GM12878 (cell line): ENCODE data around the gene TTYH1. TPM values are rescaled to one million over a fixed set of nuclear protein-coding genes. Genes with fewer than 3 reads are reported as not detected.

Experiments
- ATAC-seq: fragments of 200-7000 bp; cut with Tn5 transposase; 3 replicates; pipeline ENCODE4 v1.9.1; 2020; ENCODE audit warnings: mild to moderate bottlenecking, moderate library complexity
- BruUV-seq: library from RNA; stranded (reverse); fragments of 400-500 nt; replicated peaks from 2 replicates; lab custom pipeline; 2021; lab: Mats Ljungman, UMichigan
- CTCF ChIA-PET: fragments of 300-600 bp; sonication (Branson Sonifier 250); formaldehyde crosslinking; extraction: SDS; loops from one replicate; lab custom pipeline; 2021; ENCODE audit warnings: inconsistent platforms; lab: Yijun Ruan, JAX
- POLR2A ChIA-PET: fragments of 350-600 bp; formaldehyde crosslinking; extraction: SDS; loops from one replicate; lab custom pipeline; 2021; ENCODE audit warnings: inconsistent platforms; lab: Charles Lee
- RAD21 ChIA-PET: fragments of 300-600 bp; sonication (Branson Sonifier 250); formaldehyde crosslinking; loops from one replicate; lab custom pipeline; 2023; ENCODE audit warnings: antibody characterized with exemption; ENCODE audit not compliant: unreplicated experiment; lab: Charles Lee
- SMC1A ChIA-PET: fragments of 300-600 bp; sonication (Branson Sonifier 250); formaldehyde crosslinking; loops from one replicate; lab custom pipeline; 2023; ENCODE audit not compliant: unreplicated experiment, uncharacterized antibody; lab: Charles Lee
- DNase-seq: peaks from one replicate; pipeline ENCODE4 v3.0.0-alpha.2; 2011; ENCODE audit warnings: low read depth, low spot score
- FAIRE-seq: peaks from 3 replicates; lab custom pipeline; 2011; peaks lifted over from hg19 to GRCh38; lab: Jason Lieb, UNC
- H2AFZ ChIP-seq: 2 replicates; pipeline ENCODE4 v1.6.0; 2011; ENCODE audit warnings: low read depth, low read length, control low read depth; ENCODE audit not compliant: control insufficient read depth
- H3K27ac ChIP-seq: 2 replicates; pipeline ENCODE4 v1.5.1; 2011; ENCODE audit warnings: control low read depth; ENCODE audit not compliant: control insufficient read depth, insufficient read depth
- H3K27me3 ChIP-seq, 2 experiments: replicated peaks in 1 of 2; 2 replicates each; pipeline versions ENCODE4 v1.6.0 to v1.6.1; 2011; ENCODE audit warnings: low read length in 1 of 2; ENCODE audit not compliant: control insufficient read depth in 2 of 2, insufficient read depth in 2 of 2
- H3K36me3 ChIP-seq, 2 experiments: 2 replicates each; pipeline ENCODE4 v1.5.1; 2011; ENCODE audit warnings: low read length in 1 of 2; ENCODE audit not compliant: control insufficient read depth in 2 of 2, insufficient read depth in 2 of 2
- H3K4me1 ChIP-seq: 2 replicates; pipeline ENCODE4 v1.6.1; 2011; ENCODE audit warnings: mild to moderate bottlenecking, low read length, moderate library complexity, mixed read lengths; ENCODE audit not compliant: control insufficient read depth, insufficient read depth
- H3K4me2 ChIP-seq: 2 replicates; pipeline ENCODE4 v1.6.0; 2011; ENCODE audit warnings: control low read depth; ENCODE audit not compliant: control insufficient read depth, insufficient read depth
- H3K4me3 ChIP-seq: fragments of 200-600 bp; sonication (generic); 2 replicates; pipeline ENCODE4 v1.5.1; 2016
- H3K79me2 ChIP-seq: 2 replicates; pipeline ENCODE4 v1.6.0; 2011; ENCODE audit warnings: low read length; ENCODE audit not compliant: control insufficient read depth, insufficient read depth
- H3K9ac ChIP-seq: 2 replicates; pipeline ENCODE4 v1.8.0; 2011; ENCODE audit warnings: low read length, control low read depth, mixed read lengths; ENCODE audit not compliant: control insufficient read depth, insufficient read depth
- H3K9me3 ChIP-seq: replicated peaks from 3 replicates; pipeline ENCODE4 v1.5.1; 2011; ENCODE audit warnings: mild to moderate bottlenecking, low read length; ENCODE audit not compliant: control insufficient read depth, insufficient read depth
- H4K20me1 ChIP-seq: 2 replicates; pipeline ENCODE4 v1.6.0; 2011; ENCODE audit not compliant: control insufficient read depth, insufficient read depth
- ATF7 ChIP-seq: fragments of 450-650 bp; IDR thresholded peaks from 2 replicates; pipeline ENCODE4 v1.6.1; 2016; ENCODE audit warnings: low read depth, mild to moderate bottlenecking
- CBX3 ChIP-seq: fragments of 200-600 bp; sonication (generic); IDR thresholded peaks from 2 replicates; pipeline ENCODE4 v1.6.1; 2016; ENCODE audit warnings: low read depth, borderline replicate concordance
- CEBPZ ChIP-seq: fragments of 150-350 bp; IDR thresholded peaks from 2 replicates; pipeline ENCODE4 v1.6.1; 2016; ENCODE audit warnings: low read depth, low read length
- CTCF ChIP-seq, 3 experiments: IDR thresholded peaks in 2 of 3; conservative IDR thresholded peaks in 1 of 3; 2 replicates each; pipeline ENCODE4 v1.5.1; 2011; ENCODE audit warnings: low read depth in 3 of 3, low read length in 3 of 3, mild to moderate bottlenecking in 3 of 3, control low read depth in 2 of 3, moderate library complexity in 2 of 3, inconsistent platforms in 1 of 3, mixed read lengths in 1 of 3; ENCODE audit not compliant: control insufficient read depth in 2 of 3, insufficient read depth in 1 of 3; ENCODE audit errors: extremely low read depth in 1 of 3
- FOXM1 ChIP-seq: IDR thresholded peaks from 2 replicates; pipeline ENCODE4 v1.6.1; 2012; ENCODE audit warnings: low read depth, mild to moderate bottlenecking, inconsistent platforms, low read length, moderate library complexity
- GABPA ChIP-seq: IDR thresholded peaks from 2 replicates; pipeline ENCODE4 v1.6.1; 2014; ENCODE audit warnings: antibody characterized with exemption, low read depth, mild to moderate bottlenecking, inconsistent platforms
- HDAC2 ChIP-seq: fragments of 200-600 bp; sonication (generic); IDR thresholded peaks from 2 replicates; pipeline ENCODE4 v1.6.1; 2017
- MEF2A ChIP-seq: IDR thresholded peaks from 2 replicates; pipeline ENCODE4 v1.6.1; 2011; ENCODE audit warnings: low read depth, mild to moderate bottlenecking, low read length, moderate library complexity; ENCODE audit not compliant: insufficient read depth
- RELA ChIP-seq: fragments of 450-650 bp; IDR thresholded peaks from 2 replicates; pipeline ENCODE4 v1.8.0; 2014; ENCODE audit warnings: borderline replicate concordance; ENCODE audit not compliant: partially characterized antibody
- SMAD1 ChIP-seq: fragments of 450-650 bp; IDR thresholded peaks from 2 replicates; pipeline ENCODE4 v1.6.1; 2018; ENCODE audit warnings: mild to moderate bottlenecking, low read depth; ENCODE audit not compliant: partially characterized antibody
- SMAD5 ChIP-seq: IDR thresholded peaks from 2 replicates; pipeline ENCODE4 v1.6.1; 2016; ENCODE audit warnings: antibody characterized with exemption, low read depth
- SPI1 ChIP-seq: IDR thresholded peaks from 2 replicates; pipeline ENCODE4 v1.6.1; 2011; ENCODE audit warnings: low read depth, mild to moderate bottlenecking, low read length, moderate library complexity, borderline replicate concordance; ENCODE audit not compliant: insufficient read depth
- TCF12 ChIP-seq: IDR thresholded peaks from 2 replicates; pipeline ENCODE4 v1.6.1; 2011; ENCODE audit warnings: low read depth, mild to moderate bottlenecking, low read length
- WGBS: methylation state at CpG from one replicate; pipeline ENCODE4 v1.1.6; 2016; ENCODE audit warnings: low lambda C conversion rate; ENCODE audit not compliant: insufficient replicate concordance, insufficient coverage; ENCODE audit errors: missing lambda C conversion rate; 5-methylcytosine and 5-hydroxymethylcytosine counted together
- in situ Hi-C: fragments of 300-500 bp; cut with MboI; formaldehyde crosslinking; loops from 9 replicates; pipeline ENCODE4 v1.14.3; 2018; ENCODE audit warnings: mixed read lengths
- intact Hi-C: fragments of 100-400 bp; cut with micrococcal nuclease; formaldehyde crosslinking; loops from one replicate; pipeline ENCODE4 v1.14.2; 2022; ENCODE audit not compliant: unreplicated experiment
- polyA plus RNA-seq, 11 experiments: library from polyadenylated mRNA; depleted of rRNA in 4 of 11; unstranded in 6 of 11; stranded (reverse) in 5 of 11; fragments of >200 nt; fragmentation: Nextera tagmentation in 4 of 11; fragmentation: Illumina TruSeq in 1 of 11; extraction: Ambion mirVana in 4 of 11; extraction: Trizol in 1 of 11; gene quantifications; 1 replicate in 1 of 11; 2 replicates in 10 of 11; pipeline versions ENCODE4 v1.2.1 to v1.2.3, GENCODE V29; 2011 to 2016; ENCODE audit warnings: inconsistent platforms in 2 of 11, missing spikeins in 2 of 11, low read depth in 1 of 11
- total RNA-seq, 4 experiments: library from RNA; depleted of rRNA in 3 of 4; stranded (reverse); fragments of >200 nt in 3 of 4; fragmentation: Illumina TruSeq in 1 of 4; extraction: Trizol in 1 of 4; gene quantifications; 2 replicates each; pipeline versions ENCODE4 v1.2.1 to v1.2.3, GENCODE V29; 2013 to 2021

TTYH1 gene
- total and polyA plus RNA-seq, 10 of the 15 experiments (the other 5 are each of a cell fraction or from before 2014, with no cell fraction given): 0.01 to 0.36 (median 0.09) TPM; not detected in 3

- Histone ChIP-seq H3K9me3 (no peaks in the 10 kb centered on the region), H3K4me2 (peak overlapping the region; percentile 28; the same call in 1 of the 2 replicates), H3K4me1 (no peaks in the 10 kb centered on the region), H3K79me2 (peaks cover 53% of the 10 kb centered on the region), H3K27me3 (no peaks in the 10 kb centered on the region), H3K36me3 (peaks cover 15 to 45% of the 10 kb centered on the region in 2 experiments), H4K20me1 (peaks cover 7% of the 10 kb centered on the region), H3K27ac (no peak overlapping the region), H3K9ac (no peak overlapping the region), H2AFZ (no peak overlapping the region), H3K4me3 (no peak overlapping the region)
- no TSS peak for BruUV-seq
- ATAC-seq: no peak
- in situ Hi-C loops (no loop called here), intact Hi-C loops (no loop called here)
- ChIA-PET SMC1A (no interaction called here), CTCF (interaction anchor here (0.8 to 1.5 kb wide), 3 partner anchors 12 to 202 kb away, joined by 3 to 4 read pairs (median 3); partner anchors contain the start of gene LENG9), POLR2A (no interaction called here), RAD21 (no interaction called here)
- 87% methylated on average over 4 of the region's 11 CpGs for WGBS
- no peak for FAIRE-seq
- DNase-seq: no peak
- TF ChIP-seq SMAD1 (no peak), HDAC2 (no peak), CEBPZ (no peak), SMAD5 (no peak), MEF2A (no peak), RELA (no peak), CBX3 (no peak), TCF12 (no peak), SPI1 (no peak), GABPA (no peak), CTCF (IDR thresholded peaks at IDR 0.05 in 2 of 3, conservative IDR thresholded peaks at IDR 0.05 in 1 of 3; ENCODE audit: control insufficient read depth in 2 of 3, extremely low read depth in 1 of 3, insufficient read depth in 1 of 3, low read depth in 3 of 3, low read length in 3 of 3) (no peak), FOXM1 (no peak), ATF7 (no peak)
Observed at GRCh38 chr19:54451997-54452396, 36.7 kb downstream of the TTYH1 start.
